DND-41 (cell line): ENCODE results near the gene GRIP2.

Source experiments
- ATAC-seq: fragments of 200-7000 bp; cut with Tn5 transposase; 3 replicates; pipeline ENCODE4 v1.9.1; 2021; ENCODE audit warnings: low read depth; ENCODE audit not compliant: insufficient read depth
- DNase-seq: peaks from one replicate; pipeline ENCODE4 v3.0.0-alpha.2; 2020
- H2AFZ ChIP-seq: 2 replicates; pipeline ENCODE4 v1.6.0; 2012; ENCODE audit warnings: low read depth, low read length
- H3K27ac ChIP-seq: 2 replicates; pipeline ENCODE4 v1.5.1; 2012; ENCODE audit warnings: low read length, inconsistent platforms
- H3K27me3 ChIP-seq: fragments of 200-600 bp; sonication (generic); 2 replicates; pipeline ENCODE4 v1.6.0; 2012; ENCODE audit warnings: low read length, mild to moderate bottlenecking, inconsistent platforms; ENCODE audit not compliant: insufficient read depth, poor library complexity
- H3K36me3 ChIP-seq: 2 replicates; pipeline ENCODE4 v1.5.1; 2012; ENCODE audit warnings: low read length, inconsistent platforms; ENCODE audit not compliant: insufficient read depth
- H3K4me1 ChIP-seq: 2 replicates; pipeline ENCODE4 v1.5.1; 2012; ENCODE audit warnings: mild to moderate bottlenecking, low read length; ENCODE audit not compliant: insufficient read depth
- H3K4me2 ChIP-seq: 2 replicates; pipeline ENCODE4 v1.6.0; 2012; ENCODE audit warnings: mild to moderate bottlenecking, moderate library complexity, low read length, inconsistent platforms; ENCODE audit not compliant: insufficient read depth
- H3K4me3 ChIP-seq, 2 experiments: fragments of 200-600 bp in 1 of 2; shearing (Covaris generic) in 1 of 2; 2 replicates each; pipeline ENCODE4 v1.5.1; 2012 to 2016; ENCODE audit warnings: inconsistent platforms in 2 of 2, low read length in 2 of 2, mild to moderate bottlenecking in 2 of 2, low read depth in 1 of 2, moderate library complexity in 1 of 2
- H3K79me2 ChIP-seq: 2 replicates; pipeline ENCODE4 v1.6.0; 2012; ENCODE audit warnings: low read length, inconsistent platforms; ENCODE audit not compliant: insufficient read depth
- H3K9ac ChIP-seq: 2 replicates; pipeline ENCODE4 v1.6.0; 2012; ENCODE audit warnings: low read depth, mild to moderate bottlenecking, inconsistent platforms, low read length, moderate library complexity
- H3K9me3 ChIP-seq: 2 replicates; pipeline ENCODE4 v1.5.1; 2012; ENCODE audit warnings: low read length, moderate library complexity, mild to moderate bottlenecking, inconsistent platforms; ENCODE audit not compliant: insufficient read depth, severe bottlenecking
- H4K20me1 ChIP-seq: 2 replicates; pipeline ENCODE4 v1.6.0; 2012; ENCODE audit warnings: low read length; ENCODE audit not compliant: insufficient read depth
- EZH2 ChIP-seq: IDR thresholded peaks from 3 replicates; pipeline ENCODE4 v1.6.1; 2012; ENCODE audit warnings: borderline replicate concordance, low read depth, mild to moderate bottlenecking, moderate library complexity, low read length, inconsistent platforms; ENCODE audit not compliant: severe bottlenecking
- TF ChIP-seq, protein P1 (sequence below): IDR thresholded peaks from 2 replicates; pipeline ENCODE4 v1.5.1; 2012; ENCODE audit warnings: borderline replicate concordance, low read length, moderate library complexity, mild to moderate bottlenecking; ENCODE audit not compliant: poor library complexity, severe bottlenecking; ENCODE audit errors: extremely low read depth

Gene GRIP2

DNA sequence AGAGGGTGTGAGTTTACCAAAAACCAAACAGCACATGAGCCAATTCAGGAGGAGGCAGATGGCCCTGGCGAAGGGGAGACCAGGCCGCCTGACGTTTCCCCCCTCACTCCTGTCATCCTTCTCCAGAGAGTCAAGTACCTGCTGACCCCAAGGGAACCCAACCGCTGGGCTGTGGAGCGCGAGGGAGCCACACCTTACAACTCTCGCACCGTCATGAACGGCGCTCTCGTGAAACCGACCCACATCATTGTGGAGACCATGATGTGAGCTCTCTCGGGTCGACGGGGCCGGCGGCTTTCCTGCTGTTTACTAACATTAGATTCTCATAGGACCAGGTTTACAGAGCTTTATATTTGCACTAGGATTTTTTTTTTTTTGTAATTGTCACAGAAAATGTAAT, 55.4 kb downstream of the GRIP2 start:
- Histone ChIP-seq H3K4me1 (no peaks in the 10 kb centered on the region), H3K9ac (no peak overlapping the region), H3K4me2 (no peak overlapping the region), H3K27me3 (no peaks in the 10 kb centered on the region), H4K20me1 (no peaks in the 10 kb centered on the region; the same call in 1 of the 2 replicates), H3K36me3 (peaks cover 45% of the 10 kb centered on the region), H3K9me3 (no peaks in the 10 kb centered on the region), H3K79me2 (no peaks in the 10 kb centered on the region), H2AFZ (no peak overlapping the region), H3K4me3 (no peak overlapping the region), H3K27ac (no peak overlapping the region)
- TF ChIP-seq, protein P1, sequence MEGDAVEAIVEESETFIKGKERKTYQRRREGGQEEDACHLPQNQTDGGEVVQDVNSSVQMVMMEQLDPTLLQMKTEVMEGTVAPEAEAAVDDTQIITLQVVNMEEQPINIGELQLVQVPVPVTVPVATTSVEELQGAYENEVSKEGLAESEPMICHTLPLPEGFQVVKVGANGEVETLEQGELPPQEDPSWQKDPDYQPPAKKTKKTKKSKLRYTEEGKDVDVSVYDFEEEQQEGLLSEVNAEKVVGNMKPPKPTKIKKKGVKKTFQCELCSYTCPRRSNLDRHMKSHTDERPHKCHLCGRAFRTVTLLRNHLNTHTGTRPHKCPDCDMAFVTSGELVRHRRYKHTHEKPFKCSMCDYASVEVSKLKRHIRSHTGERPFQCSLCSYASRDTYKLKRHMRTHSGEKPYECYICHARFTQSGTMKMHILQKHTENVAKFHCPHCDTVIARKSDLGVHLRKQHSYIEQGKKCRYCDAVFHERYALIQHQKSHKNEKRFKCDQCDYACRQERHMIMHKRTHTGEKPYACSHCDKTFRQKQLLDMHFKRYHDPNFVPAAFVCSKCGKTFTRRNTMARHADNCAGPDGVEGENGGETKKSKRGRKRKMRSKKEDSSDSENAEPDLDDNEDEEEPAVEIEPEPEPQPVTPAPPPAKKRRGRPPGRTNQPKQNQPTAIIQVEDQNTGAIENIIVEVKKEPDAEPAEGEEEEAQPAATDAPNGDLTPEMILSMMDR = no peak
- TF ChIP-seq EZH2 = no peak
- ATAC-seq = no peak
- DNase-seq = no peak

DNA sequence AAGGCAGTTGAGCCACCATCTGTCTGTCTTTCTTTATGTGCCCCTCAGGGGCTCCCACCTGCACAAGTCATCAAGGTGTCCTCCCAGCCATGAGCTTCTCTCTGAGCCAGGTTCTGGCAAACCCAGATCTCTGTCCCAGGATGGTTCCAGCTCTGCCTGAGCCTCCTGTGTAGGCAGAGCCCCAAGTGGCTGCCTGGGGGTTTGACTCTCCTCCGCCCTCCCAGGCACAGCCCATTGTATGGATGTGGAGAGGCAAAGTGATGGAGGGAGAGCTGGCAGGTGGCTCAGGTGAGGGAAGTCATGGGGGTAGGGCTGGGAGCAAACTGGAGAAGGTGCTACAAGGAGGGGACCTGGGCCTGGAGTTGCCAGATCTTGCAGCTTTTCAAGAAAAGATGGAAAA, 56.9 kb downstream of the GRIP2 start:
- Histone ChIP-seq H2AFZ (no peak overlapping the region), H3K9ac (no peak overlapping the region), H4K20me1 (no peaks in the 10 kb centered on the region; the same call in 1 of the 2 replicates), H3K9me3 (no peaks in the 10 kb centered on the region), H3K4me1 (no peaks in the 10 kb centered on the region), H3K4me2 (no peak overlapping the region), H3K36me3 (peaks cover 57% of the 10 kb centered on the region), H3K4me3 (no peak overlapping the region), H3K27me3 (no peaks in the 10 kb centered on the region), H3K79me2 (no peaks in the 10 kb centered on the region), H3K27ac (no peak overlapping the region)
- no peak for ATAC-seq
- TF ChIP-seq EZH2 = no peak
- TF ChIP-seq, protein P1 = no peak
- no peak for DNase-seq

DNA sequence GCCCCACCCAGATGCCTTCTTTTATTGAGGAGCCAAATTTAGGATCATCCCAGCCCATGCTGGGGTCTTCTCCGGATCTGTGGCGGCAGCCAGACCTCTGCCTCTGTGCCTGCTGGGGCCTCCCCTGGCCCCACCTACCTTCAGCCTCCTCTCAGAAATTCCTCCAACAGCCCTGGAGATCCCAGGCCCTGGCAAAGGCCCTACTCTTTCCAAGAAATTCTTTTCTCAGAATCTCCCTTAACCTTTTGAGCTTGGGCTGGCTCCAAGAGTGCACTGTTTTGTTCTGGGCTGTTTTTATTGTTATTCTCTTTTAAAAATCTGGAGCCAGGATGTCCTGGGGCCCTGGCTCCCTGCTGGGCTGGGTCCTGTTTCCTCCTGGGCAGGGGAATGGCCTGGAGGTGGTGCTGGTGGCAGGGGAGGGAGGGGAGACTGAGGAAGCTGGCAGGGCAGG, 57.8 kb downstream of the GRIP2 start:
- H3K79me2 ChIP-seq = no peaks in the 10 kb centered on the region
- peaks cover 58% of the 10 kb centered on the region for H3K36me3 ChIP-seq
- H3K27me3 ChIP-seq = no peaks in the 10 kb centered on the region
- H4K20me1 ChIP-seq = no peaks in the 10 kb centered on the region; the same call in 1 of the 2 replicates
- H3K4me2 ChIP-seq = no peak overlapping the region
- H3K4me3 ChIP-seq = no peak overlapping the region
- H2AFZ ChIP-seq = no peak overlapping the region
- H3K9me3 ChIP-seq = no peaks in the 10 kb centered on the region
- no peak for ATAC-seq
- H3K4me1 ChIP-seq = no peaks in the 10 kb centered on the region
- no peak overlapping the region for H3K9ac ChIP-seq
- no peak overlapping the region for H3K27ac ChIP-seq
- TF ChIP-seq, protein P1 = no peak
- TF ChIP-seq EZH2 = no peak
- no peak for DNase-seq

DNA sequence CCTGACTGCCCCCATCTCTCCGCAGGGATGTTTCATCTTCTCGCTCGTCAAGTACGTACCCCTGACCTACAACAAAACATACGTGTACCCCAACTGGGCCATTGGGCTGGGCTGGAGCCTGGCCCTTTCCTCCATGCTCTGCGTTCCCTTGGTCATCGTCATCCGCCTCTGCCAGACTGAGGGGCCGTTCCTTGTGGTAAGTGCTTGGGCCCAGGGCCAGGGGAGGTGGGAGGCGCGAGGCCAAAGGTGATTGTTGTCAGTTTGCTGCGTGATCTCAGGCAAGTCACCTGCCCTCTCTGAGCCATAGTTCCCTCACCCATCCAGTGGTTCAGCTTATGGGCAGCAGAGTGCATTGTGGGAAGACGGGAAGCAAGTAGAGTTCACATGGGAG, 58.5 kb downstream of the GRIP2 start:
- Histone ChIP-seq H2AFZ (no peak overlapping the region), H3K4me1 (no peaks in the 10 kb centered on the region), H3K27ac (no peak overlapping the region), H3K4me2 (no peak overlapping the region), H3K79me2 (no peaks in the 10 kb centered on the region), H4K20me1 (no peaks in the 10 kb centered on the region; the same call in 1 of the 2 replicates), H3K27me3 (no peaks in the 10 kb centered on the region), H3K4me3 (no peak overlapping the region), H3K9ac (no peak overlapping the region), H3K36me3 (peaks cover 65% of the 10 kb centered on the region), H3K9me3 (no peaks in the 10 kb centered on the region)
- ATAC-seq = no peak
- no peak for DNase-seq
- no peak for TF ChIP-seq EZH2
- TF ChIP-seq, protein P1 = no peak
